ENCODE data around the gene C5AR2. TPM values are rescaled to one million over a fixed set of nuclear protein-coding genes. Genes with fewer than 3 reads are reported as not detected.

The C5AR2 gene
- total and polyA plus RNA-seq, 2 donors (not counting 1 experiment from before 2014, with no cell fraction given), result 0.25 to 1.2 TPM

- H3K27ac Mint-ChIP-seq, result no peak overlapping the region
- Histone ChIP-seq H3K79me2 (ENCODE audit: control insufficient read depth, insufficient read depth, low read length) (no peaks in the 10 kb centered on the region), H3K4me1 (ENCODE audit: control insufficient read depth in 2 of 2, insufficient read depth in 2 of 2, low read length in 2 of 2) (peaks cover 9 to 14% of the 10 kb centered on the region in 2 donors), H3K9ac (ENCODE audit: low read length) (no peak overlapping the region), H3K4me2 (replicated peaks; ENCODE audit: low read depth, low read length, poor library complexity, severe bottlenecking) (no peak overlapping the region), H3K27ac (ENCODE audit: low read length in 2 of 2) (no peak overlapping the region), H4K20me1 (ENCODE audit: control insufficient read depth, insufficient read depth, low read length, poor library complexity, severe bottlenecking) (no peaks in the 10 kb centered on the region), H3K4me3 (ENCODE audit: control extremely low read depth in 1 of 5, extremely low read depth in 1 of 5, insufficient read depth in 1 of 5, low read depth in 2 of 5, low read length in 4 of 5) (no peak overlapping the region), H2AFZ (ENCODE audit: insufficient read depth, low read depth, low read length, poor library complexity, severe bottlenecking) (no peak overlapping the region), H3K27me3 (replicated peaks in 1 of 4; ENCODE audit: control extremely low read depth in 1 of 4, control insufficient read depth in 3 of 4, insufficient read depth in 4 of 4, low read length in 3 of 4) (no peaks in the 10 kb centered on the region), H3K36me3 (replicated peaks in 1 of 2; ENCODE audit: control extremely low read depth in 1 of 2, control insufficient read depth in 1 of 2, extremely low read depth in 1 of 2, insufficient read depth in 2 of 2, low read length in 1 of 2) (peaks cover 0 to 69% of the 10 kb centered on the region in 2 experiments), H3K9me3 (ENCODE audit: control extremely low read depth in 1 of 3, control insufficient read depth in 2 of 3, insufficient read depth in 1 of 3, low read length in 2 of 3) (peaks cover 0 to 13% (median 0%) of the 10 kb centered on the region in 3 donors)
- POLR2A ChIA-PET, result interaction anchor here (0.6 kb wide), 1 partner anchor 339 kb away, joined by 13 read pairs; no protein-coding TSS in a partner anchor
- ATAC-seq (ENCODE audit: low read depth) (no peak), DNase-seq (no peak)
- CTCF ChIA-PET, result no interaction called here
- no peaks in the 10 kb centered on the region for H3K27me3 Mint-ChIP-seq
- H3K4me1 Mint-ChIP-seq, result peaks cover 11% of the 10 kb centered on the region
- no peaks in the 10 kb centered on the region for H3K9me3 Mint-ChIP-seq (ENCODE audit: insufficient read depth)
- no peak for TF ChIP-seq EZH2 (IDR thresholded peaks at IDR 0.05; ENCODE audit: borderline replicate concordance, insufficient read depth, low read depth, low read length, poor library complexity, severe bottlenecking)
- TF ChIP-seq, protein P1, sequence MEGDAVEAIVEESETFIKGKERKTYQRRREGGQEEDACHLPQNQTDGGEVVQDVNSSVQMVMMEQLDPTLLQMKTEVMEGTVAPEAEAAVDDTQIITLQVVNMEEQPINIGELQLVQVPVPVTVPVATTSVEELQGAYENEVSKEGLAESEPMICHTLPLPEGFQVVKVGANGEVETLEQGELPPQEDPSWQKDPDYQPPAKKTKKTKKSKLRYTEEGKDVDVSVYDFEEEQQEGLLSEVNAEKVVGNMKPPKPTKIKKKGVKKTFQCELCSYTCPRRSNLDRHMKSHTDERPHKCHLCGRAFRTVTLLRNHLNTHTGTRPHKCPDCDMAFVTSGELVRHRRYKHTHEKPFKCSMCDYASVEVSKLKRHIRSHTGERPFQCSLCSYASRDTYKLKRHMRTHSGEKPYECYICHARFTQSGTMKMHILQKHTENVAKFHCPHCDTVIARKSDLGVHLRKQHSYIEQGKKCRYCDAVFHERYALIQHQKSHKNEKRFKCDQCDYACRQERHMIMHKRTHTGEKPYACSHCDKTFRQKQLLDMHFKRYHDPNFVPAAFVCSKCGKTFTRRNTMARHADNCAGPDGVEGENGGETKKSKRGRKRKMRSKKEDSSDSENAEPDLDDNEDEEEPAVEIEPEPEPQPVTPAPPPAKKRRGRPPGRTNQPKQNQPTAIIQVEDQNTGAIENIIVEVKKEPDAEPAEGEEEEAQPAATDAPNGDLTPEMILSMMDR (IDR thresholded peaks at IDR 0.05), result no peak
- intact Hi-C loops (cut with micrococcal nuclease), result no loop called here
- H3K4me3 Mint-ChIP-seq, result no peak overlapping the region
- 96% methylated on average over 16 of the region's 16 CpGs for WGBS (ENCODE audit: insufficient coverage)
Measured at GRCh38 chr19:47377208-47377701, 45.3 kb downstream of the C5AR2 start.

DNA sequence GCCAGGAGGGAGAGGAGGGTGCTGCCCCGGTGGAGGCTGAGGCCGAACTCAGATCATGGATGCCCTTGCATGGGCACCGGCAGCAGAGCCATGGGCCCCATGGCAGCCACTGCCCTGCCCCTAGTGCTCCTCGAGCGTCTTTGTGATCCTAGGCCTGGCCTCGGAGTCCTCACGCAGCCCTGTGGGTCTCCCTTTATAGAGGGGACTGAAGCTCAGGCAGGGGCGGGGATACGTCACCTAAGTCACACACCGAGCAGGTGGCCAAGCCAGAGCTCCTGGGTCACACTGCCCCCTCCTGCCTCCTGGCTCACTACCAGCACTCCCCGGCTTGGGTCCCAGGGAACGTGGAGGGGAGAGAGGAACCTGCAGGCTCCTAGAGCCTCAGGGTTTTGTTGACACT lies 45.8 kb downstream of the C5AR2 start:
- no peak for TF ChIP-seq EZH2 (IDR thresholded peaks at IDR 0.05; ENCODE audit: borderline replicate concordance, insufficient read depth, low read depth, low read length, poor library complexity, severe bottlenecking)
- TF ChIP-seq, protein P1 (IDR thresholded peaks at IDR 0.05), result no peak
- Mint-ChIP-seq H3K4me1 (peaks cover 12% of the 10 kb centered on the region), H3K27me3 (no peaks in the 10 kb centered on the region), H3K9me3 (ENCODE audit: insufficient read depth) (no peaks in the 10 kb centered on the region), H3K4me3 (no peak overlapping the region), H3K27ac (no peak overlapping the region)
- Histone ChIP-seq H3K9ac (ENCODE audit: low read length) (no peak overlapping the region), H2AFZ (ENCODE audit: insufficient read depth, low read depth, low read length, poor library complexity, severe bottlenecking) (no peak overlapping the region), H4K20me1 (ENCODE audit: control insufficient read depth, insufficient read depth, low read length, poor library complexity, severe bottlenecking) (no peaks in the 10 kb centered on the region), H3K27me3 (replicated peaks in 1 of 4; ENCODE audit: control extremely low read depth in 1 of 4, control insufficient read depth in 3 of 4, insufficient read depth in 4 of 4, low read length in 3 of 4) (no peaks in the 10 kb centered on the region), H3K9me3 (ENCODE audit: control extremely low read depth in 1 of 3, control insufficient read depth in 2 of 3, insufficient read depth in 1 of 3, low read length in 2 of 3) (peaks cover 0 to 13% (median 0%) of the 10 kb centered on the region in 3 donors), H3K79me2 (ENCODE audit: control insufficient read depth, insufficient read depth, low read length) (no peaks in the 10 kb centered on the region), H3K36me3 (replicated peaks in 1 of 2; ENCODE audit: control extremely low read depth in 1 of 2, control insufficient read depth in 1 of 2, extremely low read depth in 1 of 2, insufficient read depth in 2 of 2, low read length in 1 of 2) (peaks cover 0 to 65% of the 10 kb centered on the region in 2 experiments), H3K4me2 (replicated peaks; ENCODE audit: low read depth, low read length, poor library complexity, severe bottlenecking) (no peak overlapping the region), H3K4me3 (ENCODE audit: control extremely low read depth in 1 of 5, extremely low read depth in 1 of 5, insufficient read depth in 1 of 5, low read depth in 2 of 5, low read length in 4 of 5) (no peak overlapping the region), H3K4me1 (ENCODE audit: control insufficient read depth in 2 of 2, insufficient read depth in 2 of 2, low read length in 2 of 2) (peaks cover 9 to 15% of the 10 kb centered on the region in 2 donors), H3K27ac (ENCODE audit: low read length in 2 of 2) (no peak overlapping the region)
- POLR2A ChIA-PET, result interaction anchor here (0.6 kb wide), 1 partner anchor 338 kb away, joined by 13 read pairs; no protein-coding TSS in a partner anchor
- ATAC-seq (ENCODE audit: low read depth) (no peak), DNase-seq (no peak)
- CTCF ChIA-PET, result no interaction called here
- WGBS (ENCODE audit: insufficient coverage), result 98% methylated on average over 12 of the region's 12 CpGs
- intact Hi-C loops (cut with micrococcal nuclease), result no loop called here
